Measurements from ENCODE around the gene PLA2G4B. TPM values are rescaled to one million over a fixed set of nuclear protein-coding genes. Genes with fewer than 3 reads are reported as not detected.

PLA2G4B gene, protein sequence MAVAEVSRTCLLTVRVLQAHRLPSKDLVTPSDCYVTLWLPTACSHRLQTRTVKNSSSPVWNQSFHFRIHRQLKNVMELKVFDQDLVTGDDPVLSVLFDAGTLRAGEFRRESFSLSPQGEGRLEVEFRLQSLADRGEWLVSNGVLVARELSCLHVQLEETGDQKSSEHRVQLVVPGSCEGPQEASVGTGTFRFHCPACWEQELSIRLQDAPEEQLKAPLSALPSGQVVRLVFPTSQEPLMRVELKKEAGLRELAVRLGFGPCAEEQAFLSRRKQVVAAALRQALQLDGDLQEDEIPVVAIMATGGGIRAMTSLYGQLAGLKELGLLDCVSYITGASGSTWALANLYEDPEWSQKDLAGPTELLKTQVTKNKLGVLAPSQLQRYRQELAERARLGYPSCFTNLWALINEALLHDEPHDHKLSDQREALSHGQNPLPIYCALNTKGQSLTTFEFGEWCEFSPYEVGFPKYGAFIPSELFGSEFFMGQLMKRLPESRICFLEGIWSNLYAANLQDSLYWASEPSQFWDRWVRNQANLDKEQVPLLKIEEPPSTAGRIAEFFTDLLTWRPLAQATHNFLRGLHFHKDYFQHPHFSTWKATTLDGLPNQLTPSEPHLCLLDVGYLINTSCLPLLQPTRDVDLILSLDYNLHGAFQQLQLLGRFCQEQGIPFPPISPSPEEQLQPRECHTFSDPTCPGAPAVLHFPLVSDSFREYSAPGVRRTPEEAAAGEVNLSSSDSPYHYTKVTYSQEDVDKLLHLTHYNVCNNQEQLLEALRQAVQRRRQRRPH
- 2.1 and 2.4 TPM in 2 replicates for polyA plus RNA-seq (2011; rRNA removed)
- polyA minus RNA-seq (2011; rRNA and poly(A)+ RNA removed) = 0.21 and 0.43 TPM in 2 replicates

DNA sequence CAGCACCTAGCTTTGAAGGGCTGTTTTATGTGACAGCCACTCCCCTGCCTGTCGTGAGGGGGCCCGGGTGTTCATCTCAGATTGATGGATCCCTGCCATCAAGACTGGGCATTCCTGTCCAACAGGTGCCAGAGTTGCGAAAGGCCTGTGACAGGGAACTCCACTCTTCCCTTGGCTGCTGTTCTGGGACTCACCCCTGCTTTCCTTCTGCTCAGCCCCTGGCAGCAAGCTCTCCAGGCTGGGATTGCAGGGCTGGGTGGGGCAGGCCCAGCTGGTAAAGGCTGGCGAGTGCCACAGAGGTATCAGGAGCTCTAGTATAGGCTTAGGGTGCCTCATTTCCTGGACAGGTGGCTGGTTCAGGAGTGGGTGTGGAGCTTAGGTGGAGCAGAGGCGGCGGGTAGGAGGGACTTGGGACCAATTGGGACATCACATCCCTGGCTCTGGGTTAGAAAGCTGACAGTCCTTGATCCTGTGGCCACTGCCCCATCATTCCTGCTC lies at the start of gene PLA2G4B:
TSS of gene PLA2G4B (plus strand) at position 448 of the 498 bp plus-strand sequence. CDS start 67 bp downstream, outside the sequence.
- POLR2A ChIA-PET = no interaction called here
- H3K36me3 ChIP-seq (ENCODE audit: control insufficient read depth, insufficient read depth, low read length) = peaks cover 1% of the 10 kb centered on the region; the same call in 1 of the 2 replicates
- CTCF ChIA-PET = interaction anchor here (1.7 kb wide), 1 partner anchor 13 kb away, joined by 4 read pairs; no protein-coding TSS in a partner anchor
- no peak for DNase-seq (ENCODE audit: low read depth)
- no peak within 1 kb of the TSS for H3K4me3 ChIP-seq (ENCODE audit: low read depth, low read length)
- TF ChIP-seq, protein P1, sequence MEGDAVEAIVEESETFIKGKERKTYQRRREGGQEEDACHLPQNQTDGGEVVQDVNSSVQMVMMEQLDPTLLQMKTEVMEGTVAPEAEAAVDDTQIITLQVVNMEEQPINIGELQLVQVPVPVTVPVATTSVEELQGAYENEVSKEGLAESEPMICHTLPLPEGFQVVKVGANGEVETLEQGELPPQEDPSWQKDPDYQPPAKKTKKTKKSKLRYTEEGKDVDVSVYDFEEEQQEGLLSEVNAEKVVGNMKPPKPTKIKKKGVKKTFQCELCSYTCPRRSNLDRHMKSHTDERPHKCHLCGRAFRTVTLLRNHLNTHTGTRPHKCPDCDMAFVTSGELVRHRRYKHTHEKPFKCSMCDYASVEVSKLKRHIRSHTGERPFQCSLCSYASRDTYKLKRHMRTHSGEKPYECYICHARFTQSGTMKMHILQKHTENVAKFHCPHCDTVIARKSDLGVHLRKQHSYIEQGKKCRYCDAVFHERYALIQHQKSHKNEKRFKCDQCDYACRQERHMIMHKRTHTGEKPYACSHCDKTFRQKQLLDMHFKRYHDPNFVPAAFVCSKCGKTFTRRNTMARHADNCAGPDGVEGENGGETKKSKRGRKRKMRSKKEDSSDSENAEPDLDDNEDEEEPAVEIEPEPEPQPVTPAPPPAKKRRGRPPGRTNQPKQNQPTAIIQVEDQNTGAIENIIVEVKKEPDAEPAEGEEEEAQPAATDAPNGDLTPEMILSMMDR (IDR thresholded peaks at IDR 0.05; ENCODE audit: insufficient read depth, low read depth, low read length) = no peak
- no peaks in the 10 kb centered on the region for H3K27me3 ChIP-seq (ENCODE audit: control insufficient read depth, insufficient read depth, low read length)

DNA sequence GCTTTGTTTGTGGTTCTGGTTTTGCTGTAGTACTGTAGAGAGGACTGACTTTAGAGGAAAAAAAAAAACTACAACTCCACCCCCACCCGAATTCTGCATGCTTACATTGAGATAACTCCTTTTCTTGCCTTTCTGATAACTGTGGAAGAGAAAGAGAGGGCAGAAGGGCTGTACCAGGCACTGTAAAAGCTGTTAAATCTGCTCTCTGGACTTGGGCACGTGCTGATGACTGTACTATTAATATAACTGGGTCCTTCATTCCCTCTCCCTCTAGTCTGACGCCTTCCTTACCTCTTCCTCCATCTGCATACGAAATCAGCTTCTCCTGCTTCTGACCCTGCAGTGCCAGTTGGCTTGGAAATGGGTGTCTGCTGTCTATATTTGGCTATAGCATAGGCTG lies 49.4 kb upstream of the PLA2G4B start:
- CTCF ChIA-PET = interaction anchor here (0.6 to 3.1 kb wide), 6 partner anchors 9 to 180 kb away, joined by 3 to 15 read pairs (median 5); no protein-coding TSS in a partner anchor
- no peak overlapping the region for H3K4me3 ChIP-seq (ENCODE audit: low read depth, low read length)
- no peaks in the 10 kb centered on the region for H3K36me3 ChIP-seq (ENCODE audit: control insufficient read depth, insufficient read depth, low read length)
- POLR2A ChIA-PET = no interaction called here
- DNase-seq (ENCODE audit: low read depth) = no peak
- H3K27me3 ChIP-seq (ENCODE audit: control insufficient read depth, insufficient read depth, low read length) = no peaks in the 10 kb centered on the region
- TF ChIP-seq, protein P1 (IDR thresholded peaks at IDR 0.05; ENCODE audit: insufficient read depth, low read depth, low read length) = no peak

DNA sequence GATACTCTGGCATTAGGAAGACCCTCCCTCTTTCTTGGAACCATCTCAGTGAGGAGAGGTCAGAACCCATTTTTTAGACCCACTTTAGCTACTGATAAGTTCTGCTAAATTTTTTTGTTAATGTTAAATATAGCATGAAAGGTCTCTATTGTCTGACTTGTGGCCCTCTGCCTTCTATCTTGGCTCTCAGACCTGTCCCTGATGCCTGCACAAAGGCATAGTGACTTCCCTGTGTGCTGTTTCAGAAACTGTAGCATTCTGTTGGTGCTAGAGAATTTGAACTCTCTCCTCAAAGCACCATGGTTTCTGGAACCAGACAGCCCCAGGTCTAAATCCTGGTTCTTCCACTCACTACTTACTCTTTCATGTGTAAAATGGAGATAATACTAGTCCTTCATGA lies 49.0 kb upstream of the PLA2G4B start:
- DNase-seq (ENCODE audit: low read depth) = no peak
- ChIA-PET CTCF (interaction anchor here (0.6 to 3.1 kb wide), 5 partner anchors 9 to 181 kb away, joined by 3 to 15 read pairs (median 6); no protein-coding TSS in a partner anchor), POLR2A (no interaction called here)
- TF ChIP-seq, protein P1 (IDR thresholded peaks at IDR 0.05; ENCODE audit: insufficient read depth, low read depth, low read length) = no peak
- no peaks in the 10 kb centered on the region for H3K36me3 ChIP-seq (ENCODE audit: control insufficient read depth, insufficient read depth, low read length)
- no peaks in the 10 kb centered on the region for H3K27me3 ChIP-seq (ENCODE audit: control insufficient read depth, insufficient read depth, low read length)
- H3K4me3 ChIP-seq (ENCODE audit: low read depth, low read length) = no peak overlapping the region

DNA sequence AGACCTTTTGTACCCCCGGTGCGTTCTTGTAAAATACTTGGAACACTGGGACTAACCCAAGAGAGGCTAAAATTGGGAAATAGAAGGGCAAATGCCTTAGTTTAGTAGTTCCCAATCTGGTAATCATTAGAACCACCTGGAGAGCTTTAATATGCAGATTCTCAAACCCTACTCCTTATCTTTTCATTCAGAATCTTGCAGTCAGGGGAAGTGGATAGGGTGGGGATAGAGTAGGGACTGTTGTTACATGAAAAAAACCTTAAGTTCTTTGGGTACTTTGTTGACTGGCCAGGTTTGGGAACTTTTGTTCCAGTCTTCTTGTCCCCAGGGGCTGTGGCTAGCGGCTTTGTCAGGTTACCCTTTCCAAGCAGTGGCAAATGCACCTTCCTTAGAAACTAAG lies 48.5 kb upstream of the PLA2G4B start:
- TF ChIP-seq, protein P1 (IDR thresholded peaks at IDR 0.05; ENCODE audit: insufficient read depth, low read depth, low read length) = no peak
- POLR2A ChIA-PET = no interaction called here
- CTCF ChIA-PET = interaction anchor here (1.1 to 8.4 kb wide), 5 partner anchors 11 to 21 kb away, joined by 3 to 97 read pairs (median 8); partner anchors contain the start of gene MAPKBP1

More for the DNA sequence above, 48.5 kb upstream of the PLA2G4B start:
- no peak for DNase-seq (ENCODE audit: low read depth)
- Histone ChIP-seq H3K36me3 (ENCODE audit: control insufficient read depth, insufficient read depth, low read length) (no peaks in the 10 kb centered on the region), H3K27me3 (ENCODE audit: control insufficient read depth, insufficient read depth, low read length) (no peaks in the 10 kb centered on the region), H3K4me3 (ENCODE audit: low read depth, low read length) (no peak overlapping the region)
